Neural progenitor cell (in vitro differentiated cells): Measurements from ENCODE around the gene SMPD3.

Experiments used
- EZH2 ChIP-seq: fragments of 200-600 bp; sonication (generic); IDR thresholded peaks from 2 replicates; pipeline ENCODE4 v1.6.1; 2017; ENCODE audit warnings: antibody characterized with exemption, mild to moderate bottlenecking, moderate library complexity
- EZH2phosphoT487 ChIP-seq: fragments of 200-600 bp; sonication (generic); IDR thresholded peaks from 2 replicates; pipeline ENCODE4 v1.6.1; 2017; ENCODE audit warnings: antibody characterized with exemption
- TF ChIP-seq, protein P1 (sequence below): fragments of 200-600 bp; sonication (generic); IDR thresholded peaks from 2 replicates; pipeline ENCODE4 v1.5.1; 2017; ENCODE audit warnings: antibody characterized with exemption, mild to moderate bottlenecking

DNA sequence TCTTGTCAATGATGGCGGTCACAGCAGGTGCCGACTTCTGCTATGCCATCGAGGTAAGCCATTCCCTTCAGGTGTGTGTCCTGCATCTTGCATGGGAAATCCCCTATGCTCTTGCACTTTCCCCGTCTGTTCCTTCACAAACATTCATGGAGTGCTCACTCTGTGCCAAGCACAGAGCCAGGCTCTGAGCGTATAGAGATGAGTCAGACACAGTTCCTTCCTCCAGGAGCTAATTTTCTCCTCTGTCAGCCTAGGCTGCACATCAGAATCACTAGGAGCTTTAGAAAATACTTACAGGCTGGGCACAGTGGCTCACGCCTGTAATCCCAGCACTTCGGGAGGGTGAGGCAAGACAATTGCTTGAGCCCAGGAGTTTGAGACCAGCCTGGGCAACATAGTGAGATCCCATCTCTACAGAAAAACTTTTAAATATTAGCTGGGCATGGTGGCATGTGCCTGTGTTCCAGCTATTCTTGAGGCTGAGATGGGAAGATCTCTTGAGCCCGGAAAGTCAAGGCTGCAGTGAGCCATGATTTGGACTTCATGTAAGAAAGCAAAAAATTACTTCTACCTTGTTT is 123.4 kb downstream of the SMPD3 start:
- TF ChIP-seq, protein P1, sequence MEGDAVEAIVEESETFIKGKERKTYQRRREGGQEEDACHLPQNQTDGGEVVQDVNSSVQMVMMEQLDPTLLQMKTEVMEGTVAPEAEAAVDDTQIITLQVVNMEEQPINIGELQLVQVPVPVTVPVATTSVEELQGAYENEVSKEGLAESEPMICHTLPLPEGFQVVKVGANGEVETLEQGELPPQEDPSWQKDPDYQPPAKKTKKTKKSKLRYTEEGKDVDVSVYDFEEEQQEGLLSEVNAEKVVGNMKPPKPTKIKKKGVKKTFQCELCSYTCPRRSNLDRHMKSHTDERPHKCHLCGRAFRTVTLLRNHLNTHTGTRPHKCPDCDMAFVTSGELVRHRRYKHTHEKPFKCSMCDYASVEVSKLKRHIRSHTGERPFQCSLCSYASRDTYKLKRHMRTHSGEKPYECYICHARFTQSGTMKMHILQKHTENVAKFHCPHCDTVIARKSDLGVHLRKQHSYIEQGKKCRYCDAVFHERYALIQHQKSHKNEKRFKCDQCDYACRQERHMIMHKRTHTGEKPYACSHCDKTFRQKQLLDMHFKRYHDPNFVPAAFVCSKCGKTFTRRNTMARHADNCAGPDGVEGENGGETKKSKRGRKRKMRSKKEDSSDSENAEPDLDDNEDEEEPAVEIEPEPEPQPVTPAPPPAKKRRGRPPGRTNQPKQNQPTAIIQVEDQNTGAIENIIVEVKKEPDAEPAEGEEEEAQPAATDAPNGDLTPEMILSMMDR, result no peak
- TF ChIP-seq EZH2 (no peak), EZH2phosphoT487 (no peak)
